HepG2 (cell line): ENCODE data around the gene KRTAP1-4. TPM values are rescaled to one million over a fixed set of nuclear protein-coding genes. Genes with fewer than 3 reads are reported as not detected.

Source experiments
- ELF3 ChIP-seq: IDR thresholded peaks from 2 replicates; pipeline ENCODE4 v1.6.1; 2016; ENCODE audit warnings: missing genetic modification reagents, missing compliant biosample characterization
- FOXA3 ChIP-seq: IDR thresholded peaks from 2 replicates; pipeline ENCODE4 v1.6.1; 2016; ENCODE audit warnings: missing genetic modification reagents, missing compliant biosample characterization
- HNF1A ChIP-seq, 2 experiments: sonication (generic) in 1 of 2; formaldehyde crosslinking in 1 of 2; IDR thresholded peaks; 2 replicates each; pipeline versions ENCODE4 v1.4.0 to v1.6.1; 2016 to 2020; ENCODE audit warnings: borderline replicate concordance in 1 of 2, low read depth in 1 of 2, mild to moderate bottlenecking in 1 of 2, missing genetic modification reagents in 1 of 2
- KDM3A ChIP-seq: IDR thresholded peaks from 2 replicates; pipeline ENCODE4 v1.6.1; 2018; ENCODE audit warnings: low read depth, missing compliant biosample characterization
- MAFK ChIP-seq, 2 experiments: IDR thresholded peaks in 1 of 2; conservative IDR thresholded peaks in 1 of 2; 2 replicates each; pipeline ENCODE4 v1.6.1; 2011; ENCODE audit warnings: improper control_type of control experiment in 2 of 2, low read length in 2 of 2
- NFYC ChIP-seq: IDR thresholded peaks from 2 replicates; pipeline ENCODE4 v1.6.1; 2016; ENCODE audit warnings: missing genetic modification reagents, missing compliant biosample characterization
- POLR2G ChIP-seq: fragments of 200-400 bp; formaldehyde crosslinking; IDR thresholded peaks from 2 replicates; pipeline ENCODE4 v1.6.1; 2018; ENCODE audit warnings: mild to moderate bottlenecking, low read depth, low read length, moderate library complexity
- PPARG ChIP-seq: conservative IDR thresholded peaks from 2 replicates; pipeline ENCODE4 v1.6.1; 2016; ENCODE audit warnings: missing biosample characterization, missing genetic modification reagents
- SOX5 ChIP-seq: IDR thresholded peaks from 2 replicates; pipeline ENCODE4 v1.6.1; 2016; ENCODE audit warnings: borderline replicate concordance
- TAF1 ChIP-seq: sonication (generic); formaldehyde crosslinking; IDR thresholded peaks from 2 replicates; pipeline ENCODE4 v1.4.0; 2020; ENCODE audit warnings: missing genetic modification reagents
- TARDBP ChIP-seq: sonication (generic); formaldehyde crosslinking; IDR thresholded peaks from 2 replicates; pipeline ENCODE4 v1.8.0; 2022; ENCODE audit warnings: mild to moderate bottlenecking, missing genetic modification reagents
- TEAD3 ChIP-seq: optimal IDR thresholded peaks from 2 replicates; pipeline ENCODE3; 2016; ENCODE audit warnings: borderline replicate concordance
- YEATS4 ChIP-seq: sonication (generic); formaldehyde crosslinking; IDR thresholded peaks from 2 replicates; pipeline ENCODE4 v1.4.0; 2020; ENCODE audit warnings: missing genetic modification reagents, borderline replicate concordance
- ZNF230 ChIP-seq: sonication (generic); formaldehyde crosslinking; IDR thresholded peaks from 2 replicates; pipeline ENCODE4 v1.4.0; 2020; ENCODE audit warnings: mild to moderate bottlenecking, missing genetic modification reagents
- ZNF326 ChIP-seq: sonication (generic); formaldehyde crosslinking; IDR thresholded peaks from 2 replicates; pipeline ENCODE4 v1.4.0; 2020; ENCODE audit warnings: missing genetic modification reagents, borderline replicate concordance
- ZNF776 ChIP-seq: sonication (generic); formaldehyde crosslinking; IDR thresholded peaks from 2 replicates; pipeline ENCODE4 v1.4.0; 2020; ENCODE audit warnings: mild to moderate bottlenecking, missing genetic modification reagents
- ZNF841 ChIP-seq: sonication (generic); formaldehyde crosslinking; IDR thresholded peaks from 2 replicates; pipeline ENCODE4 v1.8.1; 2023; ENCODE audit warnings: missing genetic modification reagents, borderline replicate concordance
- polyA plus RNA-seq, 8 experiments: library from polyadenylated mRNA; depleted of rRNA in 3 of 8; stranded (reverse) in 7 of 8; unstranded in 1 of 8; fragments of >200 nt; fragmentation: Illumina TruSeq in 4 of 8; extraction: Trizol in 4 of 8; gene quantifications; 2 replicates each; pipeline versions ENCODE4 v1.2.1 to v1.2.3, GENCODE V29; 2011 to 2016; ENCODE audit warnings: low read depth in 4 of 8, missing spikeins in 1 of 8, mixed read lengths in 1 of 8; ENCODE audit not compliant: insufficient read depth in 1 of 8
- total RNA-seq, 5 experiments: library from RNA; depleted of rRNA; stranded (reverse); fragments of >200 nt; fragmentation: Illumina TruSeq; extraction: Trizol; gene quantifications; 2 replicates each; pipeline ENCODE4 v1.2.3, GENCODE V29; 2016; ENCODE audit warnings: low read depth in 1 of 5
- TF ChIP-seq, protein P1 (sequence below): sonication (generic); formaldehyde crosslinking; IDR thresholded peaks from 2 replicates; pipeline ENCODE4 v1.5.0; 2020; ENCODE audit warnings: missing genetic modification reagents, mild to moderate bottlenecking, borderline replicate concordance
- TF ChIP-seq, protein P2 (sequence below): sonication (generic); formaldehyde crosslinking; IDR thresholded peaks from 2 replicates; pipeline ENCODE4 v1.4.0; 2020; ENCODE audit warnings: low read depth, missing genetic modification reagents
- TF ChIP-seq, protein P3 (sequence below): sonication (generic); formaldehyde crosslinking; IDR thresholded peaks from 2 replicates; pipeline ENCODE4 v1.5.0; 2020; ENCODE audit warnings: missing genetic modification reagents, mild to moderate bottlenecking, borderline replicate concordance

KRTAP1-4 gene
- total and polyA plus RNA-seq, 2 of the 13 experiments (the other 11 are each of a cell fraction or from before 2014, with no cell fraction given), result not detected

GRCh38 chr17:41020336-41020735 is 9.7 kb downstream of the KRTAP1-4 start (continued):
- TF ChIP-seq ZNF230 (CRISPR knock-in tag), result no peak
- no peak for TF ChIP-seq HNF1A (IDR thresholded peaks at IDR 0.05; ENCODE audit: low read depth)
- TF ChIP-seq HNF1A (CRISPR knock-in tag; IDR thresholded peaks at IDR 0.05; ENCODE audit: borderline replicate concordance), result no peak
- TF ChIP-seq ZNF841 (CRISPR knock-in tag), result no peak
- TF ChIP-seq ZNF776 (CRISPR knock-in tag), result no peak
- no peak for TF ChIP-seq YEATS4 (CRISPR knock-in tag)
- TF ChIP-seq MAFK (conservative IDR thresholded peaks at IDR 0.05 in 1 of 2, IDR thresholded peaks at IDR 0.05 in 1 of 2; ENCODE audit: low read length in 2 of 2), result no peak
- TF ChIP-seq, protein P1, sequence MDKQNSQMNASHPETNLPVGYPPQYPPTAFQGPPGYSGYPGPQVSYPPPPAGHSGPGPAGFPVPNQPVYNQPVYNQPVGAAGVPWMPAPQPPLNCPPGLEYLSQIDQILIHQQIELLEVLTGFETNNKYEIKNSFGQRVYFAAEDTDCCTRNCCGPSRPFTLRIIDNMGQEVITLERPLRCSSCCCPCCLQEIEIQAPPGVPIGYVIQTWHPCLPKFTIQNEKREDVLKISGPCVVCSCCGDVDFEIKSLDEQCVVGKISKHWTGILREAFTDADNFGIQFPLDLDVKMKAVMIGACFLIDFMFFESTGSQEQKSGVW (CRISPR knock-in tag), result no peak
- TF ChIP-seq ZNF326 (CRISPR knock-in tag), result no peak
- 0 out of 2 replicates have a peak, but pooled peaks have one; percentile 25 for TF ChIP-seq PPARG
- TF ChIP-seq, protein P2, sequence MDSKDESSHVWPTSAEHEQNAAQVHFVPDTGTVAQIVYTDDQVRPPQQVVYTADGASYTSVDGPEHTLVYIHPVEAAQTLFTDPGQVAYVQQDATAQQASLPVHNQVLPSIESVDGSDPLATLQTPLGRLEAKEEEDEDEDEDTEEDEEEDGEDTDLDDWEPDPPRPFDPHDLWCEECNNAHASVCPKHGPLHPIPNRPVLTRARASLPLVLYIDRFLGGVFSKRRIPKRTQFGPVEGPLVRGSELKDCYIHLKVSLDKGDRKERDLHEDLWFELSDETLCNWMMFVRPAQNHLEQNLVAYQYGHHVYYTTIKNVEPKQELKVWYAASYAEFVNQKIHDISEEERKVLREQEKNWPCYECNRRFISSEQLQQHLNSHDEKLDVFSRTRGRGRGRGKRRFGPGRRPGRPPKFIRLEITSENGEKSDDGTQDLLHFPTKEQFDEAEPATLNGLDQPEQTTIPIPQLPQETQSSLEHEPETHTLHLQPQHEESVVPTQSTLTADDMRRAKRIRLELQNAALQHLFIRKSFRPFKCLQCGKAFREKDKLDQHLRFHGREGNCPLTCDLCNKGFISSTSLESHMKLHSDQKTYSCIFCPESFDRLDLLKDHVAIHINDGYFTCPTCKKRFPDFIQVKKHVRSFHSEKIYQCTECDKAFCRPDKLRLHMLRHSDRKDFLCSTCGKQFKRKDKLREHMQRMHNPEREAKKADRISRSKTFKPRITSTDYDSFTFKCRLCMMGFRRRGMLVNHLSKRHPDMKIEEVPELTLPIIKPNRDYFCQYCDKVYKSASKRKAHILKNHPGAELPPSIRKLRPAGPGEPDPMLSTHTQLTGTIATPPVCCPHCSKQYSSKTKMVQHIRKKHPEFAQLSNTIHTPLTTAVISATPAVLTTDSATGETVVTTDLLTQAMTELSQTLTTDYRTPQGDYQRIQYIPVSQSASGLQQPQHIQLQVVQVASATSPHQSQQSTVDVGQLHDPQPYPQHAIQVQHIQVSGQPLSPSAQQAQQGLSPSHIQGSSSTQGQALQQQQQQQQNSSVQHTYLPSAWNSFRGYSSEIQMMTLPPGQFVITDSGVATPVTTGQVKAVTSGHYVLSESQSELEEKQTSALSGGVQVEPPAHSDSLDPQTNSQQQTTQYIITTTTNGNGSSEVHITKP, result no peak
- peak; percentile 53 for TF ChIP-seq TEAD3 (CRISPR knock-in tag)
- TF ChIP-seq KDM3A (CRISPR knock-in tag), result no peak
- peak; percentile 13; the same call in 1 of the 2 replicates for TF ChIP-seq SOX5 (CRISPR knock-in tag)
- TF ChIP-seq POLR2G, result no peak
- no peak for TF ChIP-seq TAF1
- TF ChIP-seq, protein P3, sequence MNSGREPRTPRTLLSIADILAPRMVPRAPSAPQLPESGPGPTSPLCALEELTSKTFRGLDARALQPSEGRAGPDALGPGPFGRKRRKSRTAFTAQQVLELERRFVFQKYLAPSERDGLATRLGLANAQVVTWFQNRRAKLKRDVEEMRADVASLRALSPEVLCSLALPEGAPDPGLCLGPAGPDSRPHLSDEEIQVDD (CRISPR knock-in tag), result no peak
- no peak for TF ChIP-seq NFYC
- TF ChIP-seq TARDBP (CRISPR knock-in tag), result no peak
- TF ChIP-seq ELF3 (CRISPR knock-in tag), result peak; percentile 39; the same call in 1 of the 2 replicates
- peak; percentile 34; the same call in 1 of the 2 replicates for TF ChIP-seq FOXA3 (CRISPR knock-in tag)
